ENCODE measurements around the gene UFSP2. TPM values are rescaled to one million over a fixed set of nuclear protein-coding genes. Genes with fewer than 3 reads are reported as not detected.

UFSP2 gene, protein sequence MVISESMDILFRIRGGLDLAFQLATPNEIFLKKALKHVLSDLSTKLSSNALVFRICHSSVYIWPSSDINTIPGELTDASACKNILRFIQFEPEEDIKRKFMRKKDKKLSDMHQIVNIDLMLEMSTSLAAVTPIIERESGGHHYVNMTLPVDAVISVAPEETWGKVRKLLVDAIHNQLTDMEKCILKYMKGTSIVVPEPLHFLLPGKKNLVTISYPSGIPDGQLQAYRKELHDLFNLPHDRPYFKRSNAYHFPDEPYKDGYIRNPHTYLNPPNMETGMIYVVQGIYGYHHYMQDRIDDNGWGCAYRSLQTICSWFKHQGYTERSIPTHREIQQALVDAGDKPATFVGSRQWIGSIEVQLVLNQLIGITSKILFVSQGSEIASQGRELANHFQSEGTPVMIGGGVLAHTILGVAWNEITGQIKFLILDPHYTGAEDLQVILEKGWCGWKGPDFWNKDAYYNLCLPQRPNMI
- total RNA-seq (2012; rRNA removed) (43.7 and 43.9 TPM in 2 replicates), polyA plus RNA-seq (2012; rRNA removed) (19.4 and 21.8 TPM in 2 replicates), Bru-seq, nascent RNA (percentile 63 among the genes with signal in this experiment), BruChase-seq, experiment 1, labeled RNA remaining after a 6-hour chase (percentile 62 among the genes with signal in this experiment), BruChase-seq, experiment 2, labeled RNA remaining after a 2-hour chase (percentile 55 among the genes with signal in this experiment)
- polyA plus RNA-seq (2012; cell fraction: cytosol; rRNA removed), result 5.3 and 6.6 TPM in 2 replicates
- 1.7 and 13.0 TPM in 2 replicates for polyA plus RNA-seq (2012; cell fraction: nucleus; rRNA removed; ENCODE audit: low replicate concordance)
- long read RNA-seq, transcript UFSP2-201 (12 exons, 1,630 nt), result major isoform, 30 of 37 reads
- long read RNA-seq, partial matches to known transcripts, result 4 of 37 reads
- long read RNA-seq, other reads (novel, unspliced or antisense), result 3 of 37 reads

DNA sequence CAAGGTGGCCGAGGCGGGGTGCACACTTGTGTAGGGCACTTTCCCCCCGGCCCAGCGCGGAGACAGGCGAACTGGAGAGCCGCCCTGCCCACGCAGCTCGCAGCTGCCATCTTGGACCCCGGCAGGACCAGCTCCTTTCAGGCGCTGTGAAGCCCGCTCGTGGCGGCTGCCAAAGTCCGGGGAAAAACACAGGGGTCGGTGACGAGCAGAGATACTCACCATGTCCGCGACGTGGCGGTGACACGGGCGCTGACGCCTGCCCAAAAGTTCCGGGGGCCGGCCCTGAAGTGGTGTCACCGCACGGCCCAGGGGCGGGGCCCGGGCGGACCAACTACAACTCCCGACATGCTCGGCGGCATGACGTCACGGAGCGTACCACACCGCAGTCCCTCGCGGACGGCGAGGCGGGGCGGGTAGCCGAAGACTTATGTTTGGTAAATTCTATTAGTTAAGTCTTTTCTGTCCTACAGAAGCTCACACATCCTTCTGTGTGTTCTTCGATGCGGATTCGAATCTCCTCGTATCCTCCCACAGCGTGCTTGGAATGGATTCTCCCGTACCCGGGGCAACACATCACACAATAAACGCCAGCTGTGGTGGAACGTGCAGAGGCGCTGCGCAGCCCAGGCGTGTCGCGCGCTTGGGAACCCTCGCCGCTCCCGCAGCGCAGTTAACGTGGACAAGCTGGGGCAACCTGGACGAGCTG lies at the start of gene UFSP2:
TSS of gene UFSP2 (minus strand) at position 318 of the 706 bp plus-strand sequence. CDS start at position 222, 96 bp downstream.
- H4K8ac ChIP-seq (ENCODE audit: low read depth in 2 of 2, low read length in 2 of 2), result peak within 1 kb of the TSS; percentile 9 to 99
- H3K4me2 ChIP-seq (ENCODE audit: low read depth, low read length), result peak within 1 kb of the TSS; percentile 100
- H2AFZ ChIP-seq (replicated peaks; ENCODE audit: low read length, poor library complexity), result peak within 1 kb of the TSS; percentile 97
- 0% methylated on average over 33 of the region's 66 CpGs; no CpG with 5 or more reads in 1 of the 2 experiments for WGBS, 2 experiments (ENCODE audit: extremely low coverage in 2 of 2, insufficient read length in 1 of 2)
- H3K9me1 ChIP-seq (ENCODE audit: insufficient read depth, low read length), result peaks cover 11% of the 10 kb centered on the region
- H3K18ac ChIP-seq (ENCODE audit: low read depth, low read length), result peak within 1 kb of the TSS; percentile 95
- BruUV-seq (replicated peaks), result no TSS peak
- DNase-seq (peak; percentile 88), ATAC-seq (ENCODE audit: low read depth) (peak; percentile 93)
- H2BK120ac ChIP-seq (ENCODE audit: low read depth, low read length), result peak within 1 kb of the TSS; percentile 99
- H3K9ac ChIP-seq (ENCODE audit: low read depth, low read length), result peak within 1 kb of the TSS; percentile 93
- H3K56ac ChIP-seq (ENCODE audit: extremely low read depth, insufficient read depth, low read length), result peak within 1 kb of the TSS; percentile 99
- no peaks in the 10 kb centered on the region for H3K9me3 ChIP-seq (ENCODE audit: control insufficient read depth, insufficient read depth, low read length)
- H4K20me1 ChIP-seq (ENCODE audit: insufficient read depth, low read length), result peaks cover 6% of the 10 kb centered on the region; the same call in 1 of the 2 replicates
- H3K4me1 ChIP-seq (ENCODE audit: control insufficient read depth, insufficient read depth, low read length), result peaks cover 5% of the 10 kb centered on the region; the same call in 1 of the 2 replicates
- peak within 1 kb of the TSS; percentile 98 for H2BK20ac ChIP-seq (ENCODE audit: low read depth, low read length)
- peak within 1 kb of the TSS; percentile 85 for H4K5ac ChIP-seq (ENCODE audit: low read depth, low read length)
- ChIA-PET CTCF (no interaction called here), POLR2A (ENCODE audit: unreplicated experiment) (no interaction called here)
- peak within 1 kb of the TSS; percentile 84 for H2AK5ac ChIP-seq (ENCODE audit: low read depth, low read length)
- dilution Hi-C loops (cut with HindIII; ENCODE audit: low sequenced_read_pairs, unreplicated experiment) (no loop called here), intact Hi-C loops (cut with micrococcal nuclease) (loop anchor here (2.0 to 5.0 kb wide), 2 partner anchors 45 to 172 kb away; partner anchors contain the start of gene CCDC110), in situ Hi-C loops (cut with MboI; ENCODE audit: low sequenced_read_pairs) (no loop called here)
- peak within 1 kb of the TSS; percentile 98 for H3K14ac ChIP-seq (replicated peaks; ENCODE audit: low read depth, low read length)
- H2BK5ac ChIP-seq (ENCODE audit: low read depth, low read length, poor library complexity, severe bottlenecking), result peak within 1 kb of the TSS; percentile 96
- peak within 1 kb of the TSS; percentile 66; the same call in 1 of the 3 replicates for H2BK15ac ChIP-seq (ENCODE audit: low read depth, low read length)
- H4K91ac ChIP-seq (ENCODE audit: insufficient read depth, low read depth, low read length), result peak within 1 kb of the TSS; percentile 98
- H3K27ac ChIP-seq (ENCODE audit: insufficient read depth, low read length), result peak within 1 kb of the TSS; percentile 96
- peaks cover 14 to 22% of the 10 kb centered on the region in 2 experiments for H3K79me1 ChIP-seq (ENCODE audit: low read depth in 1 of 2, low read length in 2 of 2)
- TF ChIP-seq, protein P1, sequence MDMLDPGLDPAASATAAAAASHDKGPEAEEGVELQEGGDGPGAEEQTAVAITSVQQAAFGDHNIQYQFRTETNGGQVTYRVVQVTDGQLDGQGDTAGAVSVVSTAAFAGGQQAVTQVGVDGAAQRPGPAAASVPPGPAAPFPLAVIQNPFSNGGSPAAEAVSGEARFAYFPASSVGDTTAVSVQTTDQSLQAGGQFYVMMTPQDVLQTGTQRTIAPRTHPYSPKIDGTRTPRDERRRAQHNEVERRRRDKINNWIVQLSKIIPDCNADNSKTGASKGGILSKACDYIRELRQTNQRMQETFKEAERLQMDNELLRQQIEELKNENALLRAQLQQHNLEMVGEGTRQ (IDR thresholded peaks at IDR 0.05; ENCODE audit: low read depth, low read length), result no peak
- TF ChIP-seq RAD21 (IDR thresholded peaks at IDR 0.05; ENCODE audit: low read length) (peak; percentile 7; the same call in 1 of the 2 replicates), POLR2A (IDR thresholded peaks at IDR 0.05; ENCODE audit: low read depth, low read length) (peak; percentile 72; the same call in 1 of the 2 replicates), RFX5 (IDR thresholded peaks at IDR 0.05; ENCODE audit: low read depth, low read length) (no peak), CHD1 (IDR thresholded peaks at IDR 0.05; ENCODE audit: low read depth, low read length) (peak; percentile 100; the same call in 1 of the 2 replicates), BHLHE40 (IDR thresholded peaks at IDR 0.05; ENCODE audit: low read depth, low read length) (peak; percentile 99), MXI1 (IDR thresholded peaks at IDR 0.05; ENCODE audit: borderline replicate concordance, low read depth, low read length) (peak; percentile 97), SMC3 (IDR thresholded peaks at IDR 0.05; ENCODE audit: low read depth, low read length) (no peak), MAZ (IDR thresholded peaks at IDR 0.05; ENCODE audit: borderline replicate concordance, low read depth, low read length) (peak; percentile 10; the same call in 1 of the 2 replicates), FOS (IDR thresholded peaks at IDR 0.05; ENCODE audit: low read depth, low read length) (0 out of 2 replicates have a peak, but pooled peaks have one; percentile 22)
- peak within 1 kb of the TSS; percentile 63 for H3K4me3 ChIP-seq (ENCODE audit: insufficient read depth, low read depth, low read length)
- no peaks in the 10 kb centered on the region for H3K36me3 ChIP-seq (ENCODE audit: control insufficient read depth, insufficient read depth, low read length)
- peak within 1 kb of the TSS; percentile 98 for H3K23ac ChIP-seq (ENCODE audit: low read depth, low read length)
- peak within 1 kb of the TSS; percentile 67 for H2AK9ac ChIP-seq (replicated peaks; ENCODE audit: low read depth, low read length, poor library complexity)
- H3K4ac ChIP-seq (ENCODE audit: low read depth, low read length), result peak within 1 kb of the TSS; percentile 94
- H3K27me3 ChIP-seq (ENCODE audit: control insufficient read depth, insufficient read depth, low read length), result no peaks in the 10 kb centered on the region

Data from IMR-90 (cell line).